SK-N-MC (cell line): ENCODE data around the gene TRIP12.

Experiments used
- EZH2 ChIP-seq: fragments of 200-600 bp; sonication (generic); IDR thresholded peaks from one replicate; pipeline ENCODE4 v1.6.1; 2017; ENCODE audit warnings: antibody characterized with exemption
- FOXP2 ChIP-seq: optimal IDR thresholded peaks from 2 replicates; pipeline ENCODE3; 2011; ENCODE audit warnings: mild to moderate bottlenecking, moderate library complexity; ENCODE audit not compliant: insufficient read depth; ENCODE audit errors: extremely low read length, control extremely low read depth
- POLR2AphosphoS5 ChIP-seq: IDR thresholded peaks from 2 replicates; pipeline ENCODE4 v1.6.1; 2012; ENCODE audit warnings: mild to moderate bottlenecking, low read depth, low read length, borderline replicate concordance

- no peak for TF ChIP-seq POLR2AphosphoS5
- TF ChIP-seq EZH2 = no peak
- no peak for TF ChIP-seq FOXP2
Observed at GRCh38 chr2:229726643-229727042, 195.2 kb downstream of the TRIP12 start.
